Testis (tissue), 3 donors: ENCODE measurements around the gene TMEM11. TPM values are rescaled to one million over a fixed set of nuclear protein-coding genes. Genes with fewer than 3 reads are reported as not detected.

Experiments used
- DNase-seq: peaks from one replicate; pipeline ENCODE4 v3.0.0-alpha.2; 2019
- H3K27ac ChIP-seq, 2 donors: fragments of 200-600 bp; sonication (generic); one replicate each; pipeline ENCODE4 v1.5.1; 2019
- H3K27me3 ChIP-seq: fragments of 200-600 bp; sonication (generic); one replicate; pipeline ENCODE4 v1.5.1; 2019
- H3K36me3 ChIP-seq: fragments of 200-600 bp; sonication (generic); one replicate; pipeline ENCODE4 v1.5.1; 2017; ENCODE audit warnings: low read depth; ENCODE audit errors: missing control alignments
- H3K4me1 ChIP-seq: fragments of 200-600 bp; sonication (generic); one replicate; pipeline ENCODE4 v1.5.1; 2019
- H3K4me3 ChIP-seq, 2 donors: fragments of 200-600 bp; sonication (generic); one replicate each; pipeline ENCODE4 v1.5.1; 2017 to 2019
- H3K9me3 ChIP-seq: fragments of 200-600 bp; sonication (generic); one replicate; pipeline ENCODE4 v1.5.1; 2017
- POLR2A ChIP-seq: fragments of 450-650 bp; IDR thresholded peaks from one replicate; pipeline ENCODE4 v1.6.1; 2017; ENCODE audit warnings: antibody characterized with exemption, mild to moderate bottlenecking, moderate library complexity
- WGBS, 2 donors: methylation state at CpG; one replicate each; pipeline ENCODE4 v1.1.5; 2018; 5-methylcytosine and 5-hydroxymethylcytosine counted together
- intact Hi-C: fragments of 100-400 bp; cut with DNase I; formaldehyde crosslinking; loops from one replicate; pipeline ENCODE4 v1.15.1; 2023; ENCODE audit warnings: low total_unique reads
- polyA plus RNA-seq: library from polyadenylated mRNA; stranded (reverse); fragments of 350-450 nt; fragmentation: Illumina TruSeq; extraction: RNeasy Lipid Tissue Mini Kit (QIAGEN cat#74804); gene quantifications from one replicate; pipeline ENCODE4 v1.2.3, GENCODE V29; 2014; ENCODE audit warnings: low read depth, low replicate concordance; ENCODE audit not compliant: insufficient read depth
- total RNA-seq, 2 donors: library from RNA; depleted of rRNA; stranded (reverse); fragments of >200 nt; gene quantifications; one replicate each; pipeline ENCODE4 v1.2.3, GENCODE V29; 2016
- TF ChIP-seq, protein P1 (sequence below), 3 experiments: fragments of 450-650 bp in 2 of 3; fragments of 200-600 bp in 1 of 3; sonication (generic) in 1 of 3; IDR thresholded peaks; one replicate each; pipeline ENCODE4 v1.5.1; 2016 to 2019; ENCODE audit warnings: antibody characterized with exemption in 3 of 3, mild to moderate bottlenecking in 2 of 3, moderate library complexity in 1 of 3

TMEM11 gene
- total and polyA plus RNA-seq, 3 donors from 2014 or later, result 38.9 to 55.2 (median 53.4) TPM

DNA sequence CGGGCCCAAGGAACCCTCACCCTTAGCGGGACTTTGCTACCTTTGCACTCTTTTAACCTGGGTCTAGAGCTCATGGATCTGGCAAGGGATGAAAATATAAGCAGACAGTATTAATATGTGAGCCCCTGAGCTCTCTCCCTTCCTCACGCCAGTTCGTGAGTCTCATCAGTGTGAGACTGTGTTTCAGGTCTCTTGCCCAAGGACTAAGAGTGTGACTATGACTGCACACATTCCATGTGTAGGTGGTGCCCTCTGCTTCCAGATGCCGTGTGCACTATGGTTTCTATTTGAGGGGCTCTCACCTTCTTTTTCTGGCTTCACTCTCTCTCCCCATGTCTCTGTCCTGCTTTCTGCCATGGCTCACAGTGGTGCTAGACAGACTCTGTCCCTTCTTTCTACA, 46.7 kb downstream of the TMEM11 start:
- Histone ChIP-seq H3K27ac (peak overlapping the region; percentile 56 to 84), H3K4me3 (no peak overlapping the region), H3K9me3 (no peaks in the 10 kb centered on the region), H3K36me3 (no peaks in the 10 kb centered on the region), H3K4me1 (peaks cover 48% of the 10 kb centered on the region), H3K27me3 (no peaks in the 10 kb centered on the region)
- intact Hi-C loops, result no loop called here
- WGBS, 2 donors, result 57% methylated on average over 5 of the region's 5 CpGs
- no peak for TF ChIP-seq POLR2A
- TF ChIP-seq, protein P1, sequence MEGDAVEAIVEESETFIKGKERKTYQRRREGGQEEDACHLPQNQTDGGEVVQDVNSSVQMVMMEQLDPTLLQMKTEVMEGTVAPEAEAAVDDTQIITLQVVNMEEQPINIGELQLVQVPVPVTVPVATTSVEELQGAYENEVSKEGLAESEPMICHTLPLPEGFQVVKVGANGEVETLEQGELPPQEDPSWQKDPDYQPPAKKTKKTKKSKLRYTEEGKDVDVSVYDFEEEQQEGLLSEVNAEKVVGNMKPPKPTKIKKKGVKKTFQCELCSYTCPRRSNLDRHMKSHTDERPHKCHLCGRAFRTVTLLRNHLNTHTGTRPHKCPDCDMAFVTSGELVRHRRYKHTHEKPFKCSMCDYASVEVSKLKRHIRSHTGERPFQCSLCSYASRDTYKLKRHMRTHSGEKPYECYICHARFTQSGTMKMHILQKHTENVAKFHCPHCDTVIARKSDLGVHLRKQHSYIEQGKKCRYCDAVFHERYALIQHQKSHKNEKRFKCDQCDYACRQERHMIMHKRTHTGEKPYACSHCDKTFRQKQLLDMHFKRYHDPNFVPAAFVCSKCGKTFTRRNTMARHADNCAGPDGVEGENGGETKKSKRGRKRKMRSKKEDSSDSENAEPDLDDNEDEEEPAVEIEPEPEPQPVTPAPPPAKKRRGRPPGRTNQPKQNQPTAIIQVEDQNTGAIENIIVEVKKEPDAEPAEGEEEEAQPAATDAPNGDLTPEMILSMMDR (IDR thresholded peaks at IDR 0.05), result no peak
- DNase-seq, result no peak

DNA sequence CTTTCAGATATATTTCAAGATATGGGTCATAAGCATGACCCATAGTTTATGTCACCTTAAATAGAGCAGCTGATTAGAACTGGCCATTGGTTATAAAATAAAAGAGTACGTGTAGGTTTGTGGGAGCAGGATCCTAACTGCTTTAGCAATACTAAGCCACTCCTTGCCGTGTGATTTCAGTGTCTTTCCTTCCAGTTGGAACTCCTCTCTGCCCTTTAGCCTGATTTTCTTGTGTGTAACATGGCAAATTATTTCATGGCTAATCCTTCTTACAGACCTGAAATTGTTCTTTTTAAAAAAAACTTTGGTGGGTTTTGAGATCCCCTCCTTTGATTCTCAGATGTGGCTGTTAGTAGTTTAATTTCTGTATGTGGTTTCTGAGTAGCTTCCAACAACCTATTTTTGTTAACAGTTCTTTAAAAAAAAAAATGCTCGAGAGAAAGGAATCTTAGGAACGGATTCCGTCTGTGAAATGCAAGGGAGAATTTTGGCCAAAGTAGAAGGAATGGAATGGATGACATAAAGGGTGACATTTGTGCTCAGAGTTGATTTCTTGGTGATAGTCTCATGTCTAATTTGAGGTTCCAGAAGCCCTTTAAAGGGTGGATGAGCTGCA, 47.3 kb downstream of the TMEM11 start:
- no peaks in the 10 kb centered on the region for H3K9me3 ChIP-seq
- no peaks in the 10 kb centered on the region for H3K36me3 ChIP-seq
- TF ChIP-seq, protein P1 (IDR thresholded peaks at IDR 0.05), result no peak
- no peak for TF ChIP-seq POLR2A
- H3K4me1 ChIP-seq, result peaks cover 51% of the 10 kb centered on the region
- no peak overlapping the region for H3K4me3 ChIP-seq
- no peak for DNase-seq
- peak overlapping the region; percentile 56 to 84 for H3K27ac ChIP-seq
- intact Hi-C loops, result no loop called here
- WGBS, 2 donors, result 45 to 58% methylated on average over 5 of the region's 5 CpGs
- H3K27me3 ChIP-seq, result no peaks in the 10 kb centered on the region

DNA sequence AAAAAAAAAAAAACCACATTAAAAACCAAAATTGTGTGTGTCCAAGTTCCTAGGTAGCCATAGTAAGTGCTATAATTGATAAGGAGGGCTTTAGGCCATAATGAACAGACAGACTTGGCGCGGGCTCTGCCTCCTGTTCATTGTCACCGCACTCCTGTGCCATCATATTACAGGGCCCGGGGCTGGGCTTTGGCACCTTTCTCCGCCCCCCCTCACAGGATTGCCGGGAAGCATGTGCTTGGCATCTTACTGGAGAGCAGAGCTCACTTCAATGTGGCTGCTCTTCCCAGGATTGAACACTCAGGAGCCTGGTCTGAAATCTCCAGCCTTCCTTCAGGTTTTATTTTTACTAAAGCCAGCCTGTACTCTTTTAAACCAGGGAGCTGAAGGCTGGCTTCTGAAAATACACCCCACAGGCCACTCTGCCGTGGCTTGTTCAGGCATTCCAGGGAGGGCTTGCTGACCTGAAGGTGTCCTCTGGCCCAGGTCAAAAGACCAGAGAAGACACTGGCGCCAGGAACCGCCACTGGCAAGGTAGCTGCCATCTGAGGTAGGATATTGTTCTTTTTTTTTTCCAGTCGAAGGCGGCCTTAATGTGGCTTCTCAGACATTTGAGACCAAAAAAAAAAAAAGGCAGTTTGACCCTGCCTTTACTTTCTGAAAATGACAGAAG, 47.9 kb downstream of the TMEM11 start:
- no peak for DNase-seq
- no peaks in the 10 kb centered on the region for H3K9me3 ChIP-seq
- WGBS, 2 donors, result 70 to 71% methylated on average over 11 of the region's 11 CpGs
- peaks cover 48% of the 10 kb centered on the region for H3K4me1 ChIP-seq
- H3K27ac ChIP-seq, result peak overlapping the region; percentile 56 to 84
- H3K27me3 ChIP-seq, result no peaks in the 10 kb centered on the region
- H3K4me3 ChIP-seq, result no peak overlapping the region
- H3K36me3 ChIP-seq, result no peaks in the 10 kb centered on the region
- TF ChIP-seq, protein P1 (IDR thresholded peaks at IDR 0.05), result no peak
- TF ChIP-seq POLR2A, result no peak
- intact Hi-C loops, result no loop called here

DNA sequence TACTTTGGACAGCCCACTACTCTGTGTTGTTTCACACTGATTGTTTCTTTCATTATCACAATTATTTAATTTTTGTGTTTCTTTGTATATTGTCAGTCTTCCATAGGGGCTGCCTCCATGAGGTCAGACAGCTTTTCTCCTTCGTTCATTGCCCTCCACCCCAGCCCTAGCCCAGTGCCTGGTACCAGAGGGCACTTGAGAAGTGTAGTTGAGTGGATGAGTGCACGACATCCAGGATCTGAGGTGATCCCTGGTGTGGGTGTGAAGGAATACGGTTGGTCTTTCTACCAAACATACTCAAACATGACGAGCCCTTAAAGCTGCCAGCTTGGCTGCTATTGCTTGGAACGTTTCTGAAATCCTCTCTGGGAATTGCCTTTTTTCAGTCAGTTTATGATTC, 49.3 kb downstream of the TMEM11 start:
- 72 to 83% methylated on average over 5 of the region's 5 CpGs for WGBS, 2 donors
- no peak for TF ChIP-seq POLR2A
- TF ChIP-seq, protein P1 (IDR thresholded peaks at IDR 0.05), result no peak
- intact Hi-C loops, result no loop called here
- H3K36me3 ChIP-seq, result no peaks in the 10 kb centered on the region
- H3K27me3 ChIP-seq, result no peaks in the 10 kb centered on the region
- peaks cover 34% of the 10 kb centered on the region for H3K4me1 ChIP-seq
- H3K9me3 ChIP-seq, result no peaks in the 10 kb centered on the region
- no peak overlapping the region for H3K4me3 ChIP-seq
- no peak overlapping the region for H3K27ac ChIP-seq
- no peak for DNase-seq

DNA sequence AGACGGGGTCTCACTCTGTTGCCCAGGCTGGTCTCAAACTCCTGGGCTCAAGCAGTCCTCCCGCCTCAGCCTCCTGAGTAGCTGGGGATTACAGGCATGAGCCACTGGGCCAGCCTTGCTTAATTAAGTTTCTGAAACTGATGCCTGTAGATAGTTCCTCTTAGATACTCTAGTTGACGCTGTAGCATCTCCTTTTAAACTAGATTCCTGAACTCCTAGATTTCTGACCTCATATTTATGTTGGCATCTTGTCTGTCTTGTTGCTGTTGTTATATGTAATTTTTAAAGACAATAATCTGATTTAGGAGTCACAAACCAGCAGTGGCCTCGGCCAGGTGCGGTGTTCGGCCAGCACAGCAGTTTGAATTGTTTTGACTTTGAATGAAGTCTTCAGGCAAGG, 49.7 kb downstream of the TMEM11 start:
- Histone ChIP-seq H3K4me3 (no peak overlapping the region), H3K36me3 (no peaks in the 10 kb centered on the region), H3K9me3 (no peaks in the 10 kb centered on the region), H3K27ac (no peak overlapping the region), H3K27me3 (no peaks in the 10 kb centered on the region), H3K4me1 (peaks cover 34% of the 10 kb centered on the region)
- intact Hi-C loops, result no loop called here
- TF ChIP-seq POLR2A, result no peak
- TF ChIP-seq, protein P1 (IDR thresholded peaks at IDR 0.05), result peak in 1 of 3 experiments; percentile 25
- 73 to 79% methylated on average over 6 of the region's 6 CpGs for WGBS, 2 donors
- DNase-seq, result no peak
